IMR-90 (cell line): ENCODE results near the gene CDC14A. TPM values are rescaled to one million over a fixed set of nuclear protein-coding genes. Genes with fewer than 3 reads are reported as not detected.

Experiments
- ATAC-seq: fragments of 200-7000 bp; cut with Tn5 transposase; 2 replicates; pipeline ENCODE4 v1.9.1; 2020; ENCODE audit warnings: low read depth, mild to moderate bottlenecking, moderate library complexity
- BruUV-seq: library from RNA; stranded (reverse); fragments of 400-500 nt; replicated peaks from 2 replicates; lab custom pipeline; 2021; lab: Mats Ljungman, UMichigan
- CTCF ChIA-PET: fragments of 300-600 bp; formaldehyde crosslinking; extraction: SDS; loops from one replicate; lab custom pipeline; 2021; ENCODE audit warnings: antibody characterized with exemption; lab: Yijun Ruan, JAX
- POLR2A ChIA-PET: fragments of 300-600 bp; sonication (Branson Sonifier 250); formaldehyde crosslinking; loops from one replicate; lab custom pipeline; 2022; ENCODE audit warnings: antibody characterized with exemption; ENCODE audit not compliant: unreplicated experiment; lab: Charles Lee
- DNase-seq: peaks from one replicate; pipeline ENCODE4 v3.0.0; 2013
- H2AFZ ChIP-seq: replicated peaks from 2 replicates; pipeline ENCODE3; 2013; ENCODE audit warnings: low read length, mild to moderate bottlenecking; ENCODE audit not compliant: poor library complexity
- H2AK5ac ChIP-seq: 2 replicates; pipeline ENCODE4 v1.6.1; 2013; ENCODE audit warnings: low read depth, low read length, inconsistent platforms
- H2AK9ac ChIP-seq: replicated peaks from 2 replicates; pipeline ENCODE3; 2013; ENCODE audit warnings: mild to moderate bottlenecking, low read depth, low read length, moderate library complexity; ENCODE audit not compliant: poor library complexity
- H2BK120ac ChIP-seq: 2 replicates; pipeline ENCODE4 v1.6.1; 2013; ENCODE audit warnings: low read depth, low read length, inconsistent platforms
- H2BK15ac ChIP-seq: 3 replicates; pipeline ENCODE4 v1.6.1; 2013; ENCODE audit warnings: low read depth, low read length, inconsistent platforms
- H2BK20ac ChIP-seq: 2 replicates; pipeline ENCODE4 v1.6.1; 2013; ENCODE audit warnings: low read depth, mild to moderate bottlenecking, inconsistent platforms, low read length, moderate library complexity
- H2BK5ac ChIP-seq: 2 replicates; pipeline ENCODE4 v1.6.1; 2013; ENCODE audit warnings: mild to moderate bottlenecking, low read depth, low read length, inconsistent platforms; ENCODE audit not compliant: poor library complexity, severe bottlenecking
- H3K14ac ChIP-seq: replicated peaks from 2 replicates; pipeline ENCODE4 v1.6.1; 2013; ENCODE audit warnings: low read depth, low read length, inconsistent platforms
- H3K18ac ChIP-seq: 2 replicates; pipeline ENCODE4 v1.6.1; 2013; ENCODE audit warnings: low read depth, low read length, control low read depth
- H3K23ac ChIP-seq: 2 replicates; pipeline ENCODE4 v1.6.1; 2013; ENCODE audit warnings: low read depth, low read length, inconsistent platforms
- H3K27ac ChIP-seq: 2 replicates; pipeline ENCODE4 v1.5.1; 2013; ENCODE audit warnings: mild to moderate bottlenecking, control low read depth, low read length; ENCODE audit not compliant: insufficient read depth
- H3K27me3 ChIP-seq: 2 replicates; pipeline ENCODE4 v1.6.1; 2013; ENCODE audit warnings: low read length; ENCODE audit not compliant: control insufficient read depth, insufficient read depth
- H3K36me3 ChIP-seq: 2 replicates; pipeline ENCODE4 v1.6.1; 2013; ENCODE audit warnings: low read length, mixed read lengths; ENCODE audit not compliant: control insufficient read depth, insufficient read depth
- H3K4ac ChIP-seq: 2 replicates; pipeline ENCODE4 v1.6.1; 2013; ENCODE audit warnings: low read depth, low read length, inconsistent platforms
- H3K4me1 ChIP-seq: 2 replicates; pipeline ENCODE4 v1.6.1; 2013; ENCODE audit warnings: low read length, mixed read lengths; ENCODE audit not compliant: control insufficient read depth, insufficient read depth
- H3K4me2 ChIP-seq: 2 replicates; pipeline ENCODE4 v1.6.1; 2013; ENCODE audit warnings: low read depth, mild to moderate bottlenecking, control low read depth, low read length, moderate library complexity
- H3K4me3 ChIP-seq: 2 replicates; pipeline ENCODE4 v1.5.1; 2013; ENCODE audit warnings: low read depth, mild to moderate bottlenecking, control low read depth, low read length, moderate library complexity; ENCODE audit not compliant: insufficient read depth
- H3K56ac ChIP-seq: 2 replicates; pipeline ENCODE4 v1.6.1; 2013; ENCODE audit warnings: low read length, inconsistent platforms; ENCODE audit not compliant: insufficient read depth; ENCODE audit errors: extremely low read depth
- H3K79me1 ChIP-seq, 2 experiments: 2 replicates each; pipeline ENCODE4 v1.6.1; 2013; ENCODE audit warnings: low read length in 2 of 2, inconsistent platforms in 1 of 2, low read depth in 1 of 2
- H3K9ac ChIP-seq: 2 replicates; pipeline ENCODE4 v1.6.1; 2013; ENCODE audit warnings: low read depth, low read length, control low read depth
- H3K9me1 ChIP-seq: 2 replicates; pipeline ENCODE4 v1.6.1; 2013; ENCODE audit warnings: low read length, inconsistent platforms; ENCODE audit not compliant: insufficient read depth
- H3K9me3 ChIP-seq: 2 replicates; pipeline ENCODE4 v1.6.1; 2013; ENCODE audit warnings: low read length; ENCODE audit not compliant: control insufficient read depth, insufficient read depth
- H4K20me1 ChIP-seq: 2 replicates; pipeline ENCODE4 v1.6.1; 2013; ENCODE audit warnings: low read length, inconsistent platforms; ENCODE audit not compliant: insufficient read depth
- H4K5ac ChIP-seq: 2 replicates; pipeline ENCODE4 v1.6.1; 2013; ENCODE audit warnings: mild to moderate bottlenecking, low read depth, low read length, control low read depth
- H4K8ac ChIP-seq, 2 experiments: 2 replicates each; pipeline ENCODE4 v1.6.1; 2013; ENCODE audit warnings: low read depth in 2 of 2, low read length in 2 of 2, control low read depth in 1 of 2, inconsistent platforms in 1 of 2
- H4K91ac ChIP-seq: 2 replicates; pipeline ENCODE4 v1.6.1; 2013; ENCODE audit warnings: low read depth, low read length, inconsistent platforms; ENCODE audit not compliant: insufficient read depth
- BHLHE40 ChIP-seq: fragments of 150-350 bp; IDR thresholded peaks from 2 replicates; pipeline ENCODE4 v1.6.1; 2016; ENCODE audit warnings: mild to moderate bottlenecking, low read depth, low read length
- CEBPB ChIP-seq: IDR thresholded peaks from 2 replicates; pipeline ENCODE4 v1.6.1; 2012; ENCODE audit warnings: low read depth, low read length, improper control_type of control experiment
- CHD1 ChIP-seq: IDR thresholded peaks from 2 replicates; pipeline ENCODE4 v1.6.1; 2012; ENCODE audit warnings: low read depth, low read length, improper control_type of control experiment
- FOS ChIP-seq: fragments of 150-350 bp; IDR thresholded peaks from 2 replicates; pipeline ENCODE4 v1.6.1; 2016; ENCODE audit warnings: low read depth, low read length
- MAFK ChIP-seq: IDR thresholded peaks from 2 replicates; pipeline ENCODE4 v1.6.1; 2012; ENCODE audit warnings: low read depth, low read length, improper control_type of control experiment
- MAZ ChIP-seq: IDR thresholded peaks from 2 replicates; pipeline ENCODE4 v1.6.1; 2012; ENCODE audit warnings: low read depth, mild to moderate bottlenecking, low read length, improper control_type of control experiment, moderate library complexity, borderline replicate concordance
- MXI1 ChIP-seq: IDR thresholded peaks from 2 replicates; pipeline ENCODE4 v1.6.1; 2012; ENCODE audit warnings: low read depth, mild to moderate bottlenecking, low read length, moderate library complexity, borderline replicate concordance
- NFE2L2 ChIP-seq: fragments of 150-350 bp; IDR thresholded peaks from 2 replicates; pipeline ENCODE4 v1.6.1; 2016; ENCODE audit warnings: low read depth, mild to moderate bottlenecking, low read length
- POLR2A ChIP-seq: IDR thresholded peaks from 2 replicates; pipeline ENCODE4 v1.6.1; 2012; ENCODE audit warnings: mild to moderate bottlenecking, low read depth, low read length
- RAD21 ChIP-seq: IDR thresholded peaks from 2 replicates; pipeline ENCODE4 v1.6.1; 2012; ENCODE audit warnings: low read length, improper control_type of control experiment
- RCOR1 ChIP-seq: IDR thresholded peaks from 2 replicates; pipeline ENCODE4 v1.6.1; 2012; ENCODE audit warnings: mild to moderate bottlenecking, low read length, improper control_type of control experiment; ENCODE audit not compliant: insufficient replicate concordance
- RFX5 ChIP-seq: IDR thresholded peaks from 2 replicates; pipeline ENCODE4 v1.8.0; 2012; ENCODE audit warnings: low read depth, mild to moderate bottlenecking, low read length, moderate library complexity
- SMC3 ChIP-seq: fragments of 150-350 bp; IDR thresholded peaks from 2 replicates; pipeline ENCODE4 v1.6.1; 2016; ENCODE audit warnings: low read depth, mild to moderate bottlenecking, antibody characterized with exemption, low read length, moderate library complexity
- WGBS, 2 experiments: methylation state at CpG; one replicate each; pipeline versions ENCODE4 v1.1.5 to v1.1.7; 2013; ENCODE audit warnings: missing lambda C conversion rate in 2 of 2; ENCODE audit not compliant: insufficient read length in 1 of 2; ENCODE audit errors: extremely low coverage in 2 of 2; 5-methylcytosine and 5-hydroxymethylcytosine counted together
- dilution Hi-C: fragments of 300-500 bp; cut with HindIII; formaldehyde crosslinking; loops from one replicate; pipeline ENCODE4 v1.14.3; 2018; ENCODE audit warnings: low sequenced_read_pairs; ENCODE audit not compliant: unreplicated experiment
- in situ Hi-C: fragments of 300-500 bp; cut with MboI; formaldehyde crosslinking; loops from 3 replicates; pipeline ENCODE4 v1.14.3; 2019; ENCODE audit warnings: low sequenced_read_pairs, inconsistent platforms, mixed read lengths
- intact Hi-C: fragments of 100-400 bp; cut with micrococcal nuclease; formaldehyde crosslinking; loops from 2 replicates; pipeline ENCODE4 v1.10.0; 2022
- polyA plus RNA-seq, 3 experiments: library from polyadenylated mRNA; depleted of rRNA; stranded (reverse); fragments of >200 nt; gene quantifications; 2 replicates each; pipeline ENCODE4 v1.2.3, GENCODE V29; 2012; ENCODE audit warnings: low replicate concordance in 1 of 3
- total RNA-seq: library from RNA; depleted of rRNA; stranded (reverse); fragments of >200 nt; gene quantifications from 2 replicates; pipeline ENCODE4 v1.2.3, GENCODE V29; 2012
- TF ChIP-seq, protein P1 (sequence below): conservative IDR thresholded peaks from 2 replicates; pipeline ENCODE4 v1.5.1; 2012; ENCODE audit warnings: mild to moderate bottlenecking, low read depth, low read length, improper control_type of control experiment
- TF ChIP-seq, protein P2 (sequence below): fragments of 150-350 bp; IDR thresholded peaks from 2 replicates; pipeline ENCODE4 v1.6.1; 2017; ENCODE audit warnings: mild to moderate bottlenecking, antibody characterized with exemption, low read length, low read depth
- TF ChIP-seq, protein P3 (sequence below): fragments of 150-350 bp; IDR thresholded peaks from 2 replicates; pipeline ENCODE4 v1.6.1; 2016; ENCODE audit warnings: low read depth, mild to moderate bottlenecking, low read length, moderate library complexity, borderline replicate concordance

Gene CDC14A
- total and polyA plus RNA-seq, 2 of the 4 experiments (the other 2 are of a cell fraction), result 1.7 to 3.0 TPM

DNA sequence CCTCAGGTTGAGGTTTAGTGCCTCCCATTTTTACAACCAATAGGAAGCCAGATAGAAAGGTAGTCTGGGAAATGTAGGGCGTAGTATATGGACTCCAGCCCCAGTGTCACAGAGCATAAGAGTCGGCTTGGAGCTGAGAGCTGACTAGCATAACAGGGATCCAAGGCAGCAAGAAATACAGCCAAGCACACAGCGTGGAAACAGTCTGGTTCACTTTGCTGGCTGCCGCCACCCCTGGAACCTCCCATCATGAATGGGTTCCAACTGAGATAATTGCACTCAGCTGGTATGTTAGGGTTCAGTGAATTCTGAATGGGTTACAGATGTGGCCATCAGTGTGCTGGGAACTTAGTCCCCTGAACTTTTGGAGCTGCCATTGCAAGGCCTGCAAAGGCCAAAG is 108.9 kb downstream of the CDC14A start:
- intact Hi-C loops (no loop called here), dilution Hi-C loops (loop anchor here (25.0 kb wide), 1 partner anchor 426 kb away; the partner anchor contains the start of genes EXTL2 and SLC30A7), in situ Hi-C loops (loop anchor here (10.0 kb wide), 1 partner anchor 144 kb away; no protein-coding TSS in a partner anchor)
- Histone ChIP-seq H3K9me3 (no peaks in the 10 kb centered on the region), H4K8ac (no peak overlapping the region), H2AK5ac (no peak overlapping the region), H2AFZ (no peak overlapping the region), H4K20me1 (no peaks in the 10 kb centered on the region), H3K27me3 (no peaks in the 10 kb centered on the region), H3K27ac (no peak overlapping the region), H3K4me2 (no peak overlapping the region), H4K5ac (no peak overlapping the region), H3K4me3 (no peak overlapping the region), H3K9ac (no peak overlapping the region), H3K79me1 (no peaks in the 10 kb centered on the region; a peak in 1 of 4 replicates), H3K4me1 (no peaks in the 10 kb centered on the region; the same call in 1 of the 2 replicates), H3K14ac (no peak overlapping the region), H2BK20ac (no peak overlapping the region), H2BK15ac (no peak overlapping the region), H3K9me1 (no peaks in the 10 kb centered on the region), H3K36me3 (peaks cover 2% of the 10 kb centered on the region; the same call in 1 of the 2 replicates), H3K23ac (no peak overlapping the region), H2AK9ac (no peak overlapping the region), H3K4ac (no peak overlapping the region), H3K18ac (no peak overlapping the region), H3K56ac (no peak overlapping the region), H2BK120ac (no peak overlapping the region), H2BK5ac (no peak overlapping the region), H4K91ac (no peak overlapping the region)
- BruUV-seq, result no TSS peak
- ATAC-seq (no peak), DNase-seq (no peak)
- POLR2A ChIA-PET, result no interaction called here
- TF ChIP-seq CEBPB (no peak), POLR2A (no peak), RCOR1 (no peak), MAFK (no peak), NFE2L2 (no peak), FOS (no peak), SMC3 (no peak), RFX5 (no peak), CHD1 (no peak), RAD21 (no peak), BHLHE40 (no peak), MXI1 (no peak), MAZ (no peak)
- TF ChIP-seq, protein P1, sequence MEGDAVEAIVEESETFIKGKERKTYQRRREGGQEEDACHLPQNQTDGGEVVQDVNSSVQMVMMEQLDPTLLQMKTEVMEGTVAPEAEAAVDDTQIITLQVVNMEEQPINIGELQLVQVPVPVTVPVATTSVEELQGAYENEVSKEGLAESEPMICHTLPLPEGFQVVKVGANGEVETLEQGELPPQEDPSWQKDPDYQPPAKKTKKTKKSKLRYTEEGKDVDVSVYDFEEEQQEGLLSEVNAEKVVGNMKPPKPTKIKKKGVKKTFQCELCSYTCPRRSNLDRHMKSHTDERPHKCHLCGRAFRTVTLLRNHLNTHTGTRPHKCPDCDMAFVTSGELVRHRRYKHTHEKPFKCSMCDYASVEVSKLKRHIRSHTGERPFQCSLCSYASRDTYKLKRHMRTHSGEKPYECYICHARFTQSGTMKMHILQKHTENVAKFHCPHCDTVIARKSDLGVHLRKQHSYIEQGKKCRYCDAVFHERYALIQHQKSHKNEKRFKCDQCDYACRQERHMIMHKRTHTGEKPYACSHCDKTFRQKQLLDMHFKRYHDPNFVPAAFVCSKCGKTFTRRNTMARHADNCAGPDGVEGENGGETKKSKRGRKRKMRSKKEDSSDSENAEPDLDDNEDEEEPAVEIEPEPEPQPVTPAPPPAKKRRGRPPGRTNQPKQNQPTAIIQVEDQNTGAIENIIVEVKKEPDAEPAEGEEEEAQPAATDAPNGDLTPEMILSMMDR, result no peak
- TF ChIP-seq, protein P2, sequence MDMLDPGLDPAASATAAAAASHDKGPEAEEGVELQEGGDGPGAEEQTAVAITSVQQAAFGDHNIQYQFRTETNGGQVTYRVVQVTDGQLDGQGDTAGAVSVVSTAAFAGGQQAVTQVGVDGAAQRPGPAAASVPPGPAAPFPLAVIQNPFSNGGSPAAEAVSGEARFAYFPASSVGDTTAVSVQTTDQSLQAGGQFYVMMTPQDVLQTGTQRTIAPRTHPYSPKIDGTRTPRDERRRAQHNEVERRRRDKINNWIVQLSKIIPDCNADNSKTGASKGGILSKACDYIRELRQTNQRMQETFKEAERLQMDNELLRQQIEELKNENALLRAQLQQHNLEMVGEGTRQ, result no peak
- TF ChIP-seq, protein P3, sequence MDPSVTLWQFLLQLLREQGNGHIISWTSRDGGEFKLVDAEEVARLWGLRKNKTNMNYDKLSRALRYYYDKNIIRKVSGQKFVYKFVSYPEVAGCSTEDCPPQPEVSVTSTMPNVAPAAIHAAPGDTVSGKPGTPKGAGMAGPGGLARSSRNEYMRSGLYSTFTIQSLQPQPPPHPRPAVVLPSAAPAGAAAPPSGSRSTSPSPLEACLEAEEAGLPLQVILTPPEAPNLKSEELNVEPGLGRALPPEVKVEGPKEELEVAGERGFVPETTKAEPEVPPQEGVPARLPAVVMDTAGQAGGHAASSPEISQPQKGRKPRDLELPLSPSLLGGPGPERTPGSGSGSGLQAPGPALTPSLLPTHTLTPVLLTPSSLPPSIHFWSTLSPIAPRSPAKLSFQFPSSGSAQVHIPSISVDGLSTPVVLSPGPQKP, result no peak
- 60% methylated on average over 1 of the region's 4 CpGs; no CpG with 5 or more reads in 1 of the 2 experiments for WGBS, 2 experiments
- CTCF ChIA-PET, result interaction anchor here (1.2 kb wide), 1 partner anchor 407 kb away, joined by 4 read pairs; no protein-coding TSS in a partner anchor
